ENCODE data around the gene ADAM12.

The ADAM12 gene

DNA sequence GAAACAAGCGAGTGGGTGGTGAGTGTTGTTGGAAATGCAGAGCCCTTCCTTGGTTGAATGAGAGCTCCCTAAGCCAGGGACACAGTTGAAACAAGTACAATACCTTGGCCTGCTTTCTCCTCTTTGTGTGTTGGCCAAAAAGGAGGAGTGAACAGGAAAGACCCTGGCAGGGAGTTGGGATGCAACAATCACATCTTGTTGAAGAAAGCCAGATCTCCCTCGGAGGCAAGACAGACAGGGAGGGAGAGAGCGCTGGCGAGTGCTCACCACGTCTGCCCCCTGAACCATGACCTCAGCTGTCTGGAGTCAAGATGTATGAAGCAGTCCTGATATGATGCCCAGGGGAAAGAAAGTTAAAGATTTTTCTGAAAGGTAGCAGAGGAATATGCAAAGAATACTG is 66.8 kb downstream of the ADAM12 start:
- Histone ChIP-seq H4K20me1 (ENCODE audit: control insufficient read depth, insufficient read depth, low read depth, low read length) (no peaks in the 10 kb centered on the region), H3K27me3 (ENCODE audit: control insufficient read depth, low read length) (no peaks in the 10 kb centered on the region), H3K27ac (ENCODE audit: low read depth, low read length) (no peak overlapping the region), H3K4me2 (ENCODE audit: low read length) (no peak overlapping the region), H3K79me2 (ENCODE audit: control insufficient read depth, low read length) (no peaks in the 10 kb centered on the region), H3K9me2 (replicated peaks; ENCODE audit: control insufficient read depth, low read length) (no peaks in the 10 kb centered on the region), H3K9me3 (ENCODE audit: control insufficient read depth, insufficient read depth, low read length) (no peaks in the 10 kb centered on the region), H3K4me1 (ENCODE audit: control insufficient read depth, low read length) (no peaks in the 10 kb centered on the region), H3K4me3 (ENCODE audit: low read length) (no peak overlapping the region), H3F3A (ENCODE audit: control insufficient read depth, insufficient read depth) (no peaks in the 10 kb centered on the region), H3K36me3 (ENCODE audit: control insufficient read depth, low read length) (no peaks in the 10 kb centered on the region)
- TF ChIP-seq EZH2phosphoT487 (IDR thresholded peaks at IDR 0.05; ENCODE audit: borderline replicate concordance, low read length) (no peak), CTCF (IDR thresholded peaks at IDR 0.05; ENCODE audit: low read depth, low read length, poor library complexity, severe bottlenecking) (no peak)

DNA sequence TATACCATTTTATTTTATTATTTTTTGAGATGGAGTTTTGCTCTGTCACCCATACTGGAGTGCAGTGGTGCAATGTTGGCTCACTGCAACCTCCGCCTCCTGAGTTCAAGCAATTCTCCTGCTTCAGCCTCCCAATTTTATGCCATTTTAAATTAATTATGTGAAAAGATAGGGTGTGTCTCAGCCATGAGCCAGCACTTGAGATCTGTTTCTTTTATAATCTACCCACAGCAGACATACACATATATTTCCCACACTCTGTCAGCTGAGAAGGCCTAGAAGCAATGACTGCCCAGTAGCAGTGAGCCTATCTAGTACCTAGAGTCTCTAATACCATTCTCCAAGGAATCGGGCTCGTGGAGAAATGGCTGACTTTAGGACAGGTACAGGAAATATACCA is 70.5 kb downstream of the ADAM12 start:
- no peaks in the 10 kb centered on the region for H4K20me1 ChIP-seq (ENCODE audit: control insufficient read depth, insufficient read depth, low read depth, low read length)
- H3K4me3 ChIP-seq (ENCODE audit: low read length) = no peak overlapping the region
- no peaks in the 10 kb centered on the region for H3F3A ChIP-seq (ENCODE audit: control insufficient read depth, insufficient read depth)
- no peaks in the 10 kb centered on the region for H3K9me2 ChIP-seq (replicated peaks; ENCODE audit: control insufficient read depth, low read length)
- TF ChIP-seq EZH2phosphoT487 (IDR thresholded peaks at IDR 0.05; ENCODE audit: borderline replicate concordance, low read length) = no peak
- TF ChIP-seq CTCF (IDR thresholded peaks at IDR 0.05; ENCODE audit: low read depth, low read length, poor library complexity, severe bottlenecking) = no peak
- no peak overlapping the region for H3K4me2 ChIP-seq (ENCODE audit: low read length)
- no peaks in the 10 kb centered on the region for H3K4me1 ChIP-seq (ENCODE audit: control insufficient read depth, low read length)
- H3K9me3 ChIP-seq (ENCODE audit: control insufficient read depth, insufficient read depth, low read length) = no peaks in the 10 kb centered on the region
- H3K79me2 ChIP-seq (ENCODE audit: control insufficient read depth, low read length) = no peaks in the 10 kb centered on the region
- H3K36me3 ChIP-seq (ENCODE audit: control insufficient read depth, low read length) = no peaks in the 10 kb centered on the region
- H3K27ac ChIP-seq (ENCODE audit: low read depth, low read length) = no peak overlapping the region
- no peaks in the 10 kb centered on the region for H3K27me3 ChIP-seq (ENCODE audit: control insufficient read depth, low read length)

DNA sequence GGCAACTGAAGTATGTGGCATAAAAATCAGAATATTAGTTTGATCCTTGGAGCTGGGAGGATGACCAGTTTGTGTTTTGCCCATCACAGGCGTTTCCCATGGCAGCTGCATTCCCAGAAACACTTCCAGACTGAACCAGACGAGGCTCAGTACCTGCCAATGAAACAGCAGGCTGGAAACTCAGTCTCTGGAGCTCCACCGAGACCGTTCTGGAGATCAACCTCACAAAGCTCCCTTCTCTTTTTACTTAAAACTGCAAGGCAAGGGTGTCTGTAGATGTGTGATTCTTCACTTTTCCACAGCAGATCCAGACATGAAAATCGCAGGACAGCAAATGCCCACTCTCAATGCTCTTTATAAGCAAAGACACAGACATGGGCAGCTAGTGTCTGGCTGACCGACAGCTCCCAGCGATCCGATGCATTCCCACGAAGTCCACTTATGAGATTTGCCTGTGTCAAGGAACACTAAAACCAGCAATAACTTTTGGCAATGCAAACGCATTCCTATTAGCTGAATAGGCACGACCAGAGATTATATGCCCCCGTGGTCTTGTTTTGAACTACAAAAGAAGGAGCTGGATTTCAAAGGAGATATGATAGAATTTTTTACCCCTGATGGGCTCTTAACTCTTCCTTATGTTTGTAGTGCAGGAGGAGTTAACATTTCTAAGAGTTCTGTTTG is 72.6 kb downstream of the ADAM12 start:
- H3K4me2 ChIP-seq (ENCODE audit: low read length) = no peak overlapping the region

More for the DNA sequence above, 72.6 kb downstream of the ADAM12 start:
- Histone ChIP-seq H4K20me1 (ENCODE audit: control insufficient read depth, insufficient read depth, low read depth, low read length) (no peaks in the 10 kb centered on the region), H3K79me2 (ENCODE audit: control insufficient read depth, low read length) (no peaks in the 10 kb centered on the region), H3F3A (ENCODE audit: control insufficient read depth, insufficient read depth) (no peaks in the 10 kb centered on the region), H3K4me3 (ENCODE audit: low read length) (no peak overlapping the region), H3K4me1 (ENCODE audit: control insufficient read depth, low read length) (no peaks in the 10 kb centered on the region), H3K27me3 (ENCODE audit: control insufficient read depth, low read length) (no peaks in the 10 kb centered on the region), H3K9me2 (replicated peaks; ENCODE audit: control insufficient read depth, low read length) (no peaks in the 10 kb centered on the region), H3K9me3 (ENCODE audit: control insufficient read depth, insufficient read depth, low read length) (no peaks in the 10 kb centered on the region), H3K27ac (ENCODE audit: low read depth, low read length) (no peak overlapping the region), H3K36me3 (ENCODE audit: control insufficient read depth, low read length) (no peaks in the 10 kb centered on the region)
- TF ChIP-seq CTCF (IDR thresholded peaks at IDR 0.05; ENCODE audit: low read depth, low read length, poor library complexity, severe bottlenecking) (no peak), EZH2phosphoT487 (IDR thresholded peaks at IDR 0.05; ENCODE audit: borderline replicate concordance, low read length) (no peak)

Data from DOHH2 (cell line).